Endodermal cell (in vitro differentiated cells): ENCODE data around the gene IL3. TPM values are rescaled to one million over a fixed set of nuclear protein-coding genes. Genes with fewer than 3 reads are reported as not detected.

Experiments used
- DNase-seq: peaks from one replicate; pipeline ENCODE4 v3.0.0-alpha.2; 2017
- H3K27ac ChIP-seq: 2 replicates; pipeline ENCODE4 v1.5.1; 2013; ENCODE audit warnings: mild to moderate bottlenecking, low read depth, low read length, moderate library complexity
- H3K27me3 ChIP-seq: 2 replicates; pipeline ENCODE4 v1.6.1; 2013; ENCODE audit warnings: mild to moderate bottlenecking, low read length, moderate library complexity; ENCODE audit not compliant: insufficient read depth, control insufficient read depth, poor library complexity, severe bottlenecking
- H3K36me3 ChIP-seq: 2 replicates; pipeline ENCODE4 v1.7.0; 2013; ENCODE audit warnings: mild to moderate bottlenecking, low read length, moderate library complexity; ENCODE audit not compliant: control insufficient read depth, insufficient read depth
- H3K4me1 ChIP-seq: one replicate; pipeline ENCODE4 v1.7.0; 2013; ENCODE audit warnings: low read length; ENCODE audit not compliant: control insufficient read depth, insufficient read depth
- H3K4me3 ChIP-seq: 2 replicates; pipeline ENCODE4 v1.5.1; 2013; ENCODE audit warnings: mild to moderate bottlenecking, low read length, moderate library complexity
- H3K9ac ChIP-seq: 2 replicates; pipeline ENCODE4 v1.6.1; 2013; ENCODE audit warnings: mild to moderate bottlenecking, low read length, moderate library complexity; ENCODE audit not compliant: poor library complexity, severe bottlenecking; ENCODE audit errors: extremely low read depth
- H3K9me3 ChIP-seq: 2 replicates; pipeline ENCODE4 v1.6.1; 2013; ENCODE audit warnings: mild to moderate bottlenecking, low read length, moderate library complexity; ENCODE audit not compliant: control insufficient read depth
- H3K27ac Mint-ChIP-seq: 2 replicates; pipeline ENCODE4 v1.8.0; 2020; ENCODE audit warnings: mixed read lengths
- H3K27me3 Mint-ChIP-seq: 2 replicates; pipeline ENCODE4 v1.8.0; 2021; ENCODE audit warnings: mild to moderate bottlenecking, mixed read lengths; ENCODE audit not compliant: insufficient read depth
- H3K36me3 Mint-ChIP-seq: 2 replicates; pipeline ENCODE4 v1.8.0; 2020; ENCODE audit warnings: low read depth, mixed read lengths
- H3K4me1 Mint-ChIP-seq: 2 replicates; pipeline ENCODE4 v1.8.0; 2020; ENCODE audit warnings: mixed read lengths
- H3K4me3 Mint-ChIP-seq: 2 replicates; pipeline ENCODE4 v1.8.0; 2020; ENCODE audit warnings: mild to moderate bottlenecking, moderate library complexity, mixed read lengths
- H3K9me3 Mint-ChIP-seq: 2 replicates; pipeline ENCODE4 v1.8.0; 2020; ENCODE audit warnings: mild to moderate bottlenecking, mixed read lengths
- WGBS, 2 experiments: methylation state at CpG; one replicate each; pipeline versions ENCODE4 v1.1.5 to v1.1.7; 2013; ENCODE audit warnings: missing lambda C conversion rate in 2 of 2, mixed read lengths in 1 of 2; ENCODE audit not compliant: insufficient coverage in 1 of 2, insufficient read length in 1 of 2; 5-methylcytosine and 5-hydroxymethylcytosine counted together
- total RNA-seq, 2 donors: library from RNA; stranded (reverse); fragmentation: NEBNext Ultra II Directional in 1 of 2; extraction: Animal tissue kit (Norgen Biotek cat#: 25700) in 1 of 2; gene quantifications; 2 replicates in 1 of 2; 3 replicates in 1 of 2; pipeline ENCODE4 v1.2.1, GENCODE V29; 2021
- TF ChIP-seq, protein P1 (sequence below): fragments of 200-600 bp; sonication (generic); conservative IDR thresholded peaks from 2 replicates; pipeline ENCODE4 v1.5.0; 2021; ENCODE audit warnings: antibody characterized with exemption, mild to moderate bottlenecking

IL3 gene
- total RNA-seq, 2 donors from 2014 or later, result not detected

DNA sequence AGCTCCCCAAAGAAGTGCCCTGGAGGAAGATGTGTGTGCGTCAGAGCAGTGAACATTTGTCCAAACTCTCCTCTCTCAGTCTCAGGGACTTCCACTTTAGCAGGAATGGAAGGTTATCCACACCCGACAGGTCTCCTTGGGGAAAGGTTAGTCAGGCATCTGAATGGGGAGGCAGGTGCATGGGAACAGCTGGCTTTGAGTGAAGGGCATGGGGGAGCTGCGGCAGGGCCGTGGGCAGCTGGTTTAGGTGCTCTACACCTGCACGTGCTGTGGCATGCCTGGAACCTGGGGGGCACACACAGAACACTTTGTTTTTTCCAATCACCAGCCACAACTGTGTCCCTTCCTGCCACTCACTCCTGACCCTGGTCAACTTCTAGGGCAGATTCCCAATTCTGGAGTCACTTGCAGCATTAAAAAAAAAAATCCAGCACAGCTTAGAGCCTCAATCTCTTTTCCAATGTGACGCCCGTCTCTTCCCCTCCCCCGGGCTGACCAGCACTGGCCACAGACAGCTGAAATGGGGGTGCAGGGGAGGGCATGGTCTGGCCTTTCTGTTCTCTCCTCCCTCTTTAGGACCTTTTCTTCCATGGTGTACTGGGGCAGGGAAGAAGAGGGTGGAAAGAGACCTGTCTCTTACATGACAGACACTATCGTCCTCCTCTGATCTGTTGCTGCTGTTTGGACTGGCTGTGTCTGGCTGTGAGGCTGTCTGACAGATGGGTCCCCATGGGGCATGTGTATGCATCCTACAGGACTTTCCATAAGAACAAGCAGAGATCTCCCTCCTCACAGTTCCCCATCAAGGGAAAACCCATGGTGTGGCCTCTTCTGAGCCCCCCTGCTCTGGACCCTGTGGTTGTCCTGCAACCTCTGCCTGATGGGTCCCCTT is 9.5 kb upstream of the IL3 start:
- Histone ChIP-seq H3K4me3 (no peak overlapping the region), H3K4me1 (no peaks in the 10 kb centered on the region), H3K27me3 (no peaks in the 10 kb centered on the region), H3K9ac (no peak overlapping the region), H3K36me3 (no peaks in the 10 kb centered on the region), H3K9me3 (no peaks in the 10 kb centered on the region), H3K27ac (no peak overlapping the region)
- Mint-ChIP-seq H3K27ac (no peak overlapping the region), H3K9me3 (no peaks in the 10 kb centered on the region), H3K4me1 (no peaks in the 10 kb centered on the region), H3K27me3 (no peaks in the 10 kb centered on the region), H3K4me3 (no peak overlapping the region), H3K36me3 (no peaks in the 10 kb centered on the region)
- TF ChIP-seq, protein P1, sequence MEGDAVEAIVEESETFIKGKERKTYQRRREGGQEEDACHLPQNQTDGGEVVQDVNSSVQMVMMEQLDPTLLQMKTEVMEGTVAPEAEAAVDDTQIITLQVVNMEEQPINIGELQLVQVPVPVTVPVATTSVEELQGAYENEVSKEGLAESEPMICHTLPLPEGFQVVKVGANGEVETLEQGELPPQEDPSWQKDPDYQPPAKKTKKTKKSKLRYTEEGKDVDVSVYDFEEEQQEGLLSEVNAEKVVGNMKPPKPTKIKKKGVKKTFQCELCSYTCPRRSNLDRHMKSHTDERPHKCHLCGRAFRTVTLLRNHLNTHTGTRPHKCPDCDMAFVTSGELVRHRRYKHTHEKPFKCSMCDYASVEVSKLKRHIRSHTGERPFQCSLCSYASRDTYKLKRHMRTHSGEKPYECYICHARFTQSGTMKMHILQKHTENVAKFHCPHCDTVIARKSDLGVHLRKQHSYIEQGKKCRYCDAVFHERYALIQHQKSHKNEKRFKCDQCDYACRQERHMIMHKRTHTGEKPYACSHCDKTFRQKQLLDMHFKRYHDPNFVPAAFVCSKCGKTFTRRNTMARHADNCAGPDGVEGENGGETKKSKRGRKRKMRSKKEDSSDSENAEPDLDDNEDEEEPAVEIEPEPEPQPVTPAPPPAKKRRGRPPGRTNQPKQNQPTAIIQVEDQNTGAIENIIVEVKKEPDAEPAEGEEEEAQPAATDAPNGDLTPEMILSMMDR, result no peak
- WGBS, 2 experiments, result 75 to 90% methylated on average over 3 to 8 of the region's 9 CpGs
- no peak for DNase-seq

DNA sequence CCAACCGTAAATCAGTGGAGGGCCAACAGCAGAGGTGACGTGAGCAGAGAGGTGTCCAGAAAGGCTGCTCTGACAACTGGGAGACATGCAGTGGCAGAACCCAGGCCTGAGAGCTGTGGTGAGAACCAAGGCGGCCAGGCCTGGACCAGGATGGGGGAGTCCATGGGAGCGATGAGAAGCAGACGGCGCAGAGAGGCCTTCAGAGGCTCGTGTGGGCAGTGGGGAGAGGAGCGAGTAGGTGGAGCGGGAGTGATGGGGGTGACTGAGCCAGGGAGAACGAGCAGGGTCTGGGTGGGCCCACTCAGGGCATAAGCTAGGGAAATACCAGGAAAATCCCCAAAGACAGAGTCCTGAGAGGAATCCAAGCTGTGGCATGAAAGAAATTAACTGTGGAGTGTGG is 7.9 kb upstream of the IL3 start:
- Mint-ChIP-seq H3K4me1 (no peaks in the 10 kb centered on the region), H3K4me3 (no peak overlapping the region), H3K27ac (no peak overlapping the region), H3K9me3 (no peaks in the 10 kb centered on the region), H3K36me3 (no peaks in the 10 kb centered on the region), H3K27me3 (no peaks in the 10 kb centered on the region)
- Histone ChIP-seq H3K9me3 (no peaks in the 10 kb centered on the region), H3K36me3 (no peaks in the 10 kb centered on the region), H3K4me3 (no peak overlapping the region), H3K9ac (no peak overlapping the region), H3K27ac (no peak overlapping the region), H3K27me3 (no peaks in the 10 kb centered on the region), H3K4me1 (no peaks in the 10 kb centered on the region)
- TF ChIP-seq, protein P1, result no peak
- WGBS, 2 experiments, result 84 to 89% methylated on average over 10 of the region's 10 CpGs
- no peak for DNase-seq

DNA sequence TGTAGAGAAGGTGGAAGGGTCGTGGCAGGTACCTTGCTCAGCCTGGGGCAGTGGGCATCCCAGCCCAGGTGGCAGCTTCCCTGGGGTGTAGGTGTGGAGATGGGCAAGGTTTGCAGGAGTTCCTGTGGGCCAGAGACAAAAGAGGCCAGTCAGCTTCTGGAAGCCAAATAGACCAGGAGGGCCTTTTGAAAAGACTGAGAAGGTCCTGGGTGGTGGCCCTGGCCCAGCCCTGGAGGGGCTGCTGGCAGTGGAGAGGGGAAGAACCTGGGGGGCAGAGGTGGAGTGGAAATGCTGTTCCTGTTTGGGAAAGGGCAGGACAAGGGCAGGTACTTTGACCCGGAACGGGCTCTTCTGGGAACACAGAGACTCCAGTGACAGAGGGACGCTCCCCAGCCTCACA is 7.0 kb upstream of the IL3 start:
- Mint-ChIP-seq H3K27me3 (no peaks in the 10 kb centered on the region), H3K4me3 (no peak overlapping the region), H3K27ac (no peak overlapping the region), H3K9me3 (no peaks in the 10 kb centered on the region), H3K36me3 (no peaks in the 10 kb centered on the region), H3K4me1 (no peaks in the 10 kb centered on the region)
- Histone ChIP-seq H3K27ac (no peak overlapping the region), H3K4me1 (no peaks in the 10 kb centered on the region), H3K9me3 (no peaks in the 10 kb centered on the region), H3K27me3 (no peaks in the 10 kb centered on the region), H3K4me3 (no peak overlapping the region), H3K36me3 (no peaks in the 10 kb centered on the region), H3K9ac (no peak overlapping the region)
- 85 to 88% methylated on average over 3 to 4 of the region's 4 CpGs for WGBS, 2 experiments
- DNase-seq, result peak; percentile 32
- TF ChIP-seq, protein P1, result no peak
